AG04450 (cell line): ENCODE data around the gene GGTLC1. TPM values are rescaled to one million over a fixed set of nuclear protein-coding genes. Genes with fewer than 3 reads are reported as not detected.

Experiments
- CTCF ChIA-PET: fragments of 300-600, 350-600 bp; formaldehyde crosslinking; extraction: SDS; loops from one replicate; lab custom pipeline; 2022; ENCODE audit warnings: antibody characterized with exemption, inconsistent platforms; lab: Charles Lee
- POLR2A ChIA-PET: fragments of 350-600 bp; formaldehyde crosslinking; extraction: SDS; loops from one replicate; lab custom pipeline; 2021; ENCODE audit warnings: antibody characterized with exemption, inconsistent platforms; lab: Yijun Ruan, JAX
- DNase-seq: peaks from one replicate; pipeline ENCODE4 v3.0.0-alpha.2; 2011; ENCODE audit warnings: low read depth, low spot score
- H3K27ac ChIP-seq: one replicate; pipeline ENCODE4 v1.5.1; 2012; ENCODE audit warnings: low read depth, low read length, control low read depth
- H3K27me3 ChIP-seq: one replicate; pipeline ENCODE4 v1.6.0; 2012; ENCODE audit warnings: low read length; ENCODE audit not compliant: control insufficient read depth, insufficient read depth
- H3K4me3 ChIP-seq: 2 replicates; pipeline ENCODE4 v1.5.1; 2011; ENCODE audit warnings: mild to moderate bottlenecking, low read depth, low read length, control low read depth
- H3K9me3 ChIP-seq: 2 replicates; pipeline ENCODE4 v1.5.1; 2012; ENCODE audit warnings: low read length; ENCODE audit not compliant: control insufficient read depth, insufficient read depth
- CTCF ChIP-seq: IDR thresholded peaks from 2 replicates; pipeline ENCODE4 v1.5.1; 2011; ENCODE audit warnings: low read depth, low read length, control low read depth, inconsistent platforms
- polyA plus RNA-seq: library from polyadenylated mRNA; depleted of rRNA; stranded (reverse); fragments of >200 nt; gene quantifications from 2 replicates; pipeline ENCODE4 v1.2.3, GENCODE V29; 2011

GGTLC1 gene
- polyA plus RNA-seq, 1 experiment = not detected

GRCh38 chr20:23971310-23971709 lies 17.3 kb downstream of the GGTLC1 start:
- ChIA-PET POLR2A (no interaction called here), CTCF (no interaction called here)
- Histone ChIP-seq H3K27me3 (no peaks in the 10 kb centered on the region), H3K4me3 (no peak overlapping the region), H3K27ac (no peak overlapping the region), H3K9me3 (no peaks in the 10 kb centered on the region)
- TF ChIP-seq CTCF = no peak
- DNase-seq = no peak

GRCh38 chr20:23970049-23970448 lies 18.5 kb downstream of the GGTLC1 start:
- Histone ChIP-seq H3K9me3 (no peaks in the 10 kb centered on the region; the same call in 1 of the 2 replicates), H3K4me3 (no peak overlapping the region), H3K27me3 (no peaks in the 10 kb centered on the region), H3K27ac (no peak overlapping the region)
- TF ChIP-seq CTCF = no peak
- ChIA-PET POLR2A (no interaction called here), CTCF (no interaction called here)
- no peak for DNase-seq

- TF ChIP-seq CTCF = no peak
- H3K27ac ChIP-seq = no peak overlapping the region
- no peak for DNase-seq
- no peaks in the 10 kb centered on the region; the same call in 1 of the 2 replicates for H3K9me3 ChIP-seq
- H3K27me3 ChIP-seq = no peaks in the 10 kb centered on the region
- H3K4me3 ChIP-seq = no peak overlapping the region
- ChIA-PET POLR2A (no interaction called here), CTCF (no interaction called here)
These were observed 21.0 kb downstream of the GGTLC1 start for GRCh38 chr20:23967616-23967979.

GRCh38 chr20:23966927-23967615 lies 21.5 kb downstream of the GGTLC1 start:
- Histone ChIP-seq H3K4me3 (no peak overlapping the region), H3K9me3 (no peaks in the 10 kb centered on the region; the same call in 1 of the 2 replicates), H3K27ac (no peak overlapping the region), H3K27me3 (no peaks in the 10 kb centered on the region)
- ChIA-PET POLR2A (no interaction called here), CTCF (no interaction called here)
- TF ChIP-seq CTCF = no peak
- no peak for DNase-seq

- Histone ChIP-seq H3K9me3 (no peaks in the 10 kb centered on the region; the same call in 1 of the 2 replicates), H3K27me3 (no peaks in the 10 kb centered on the region), H3K27ac (no peak overlapping the region), H3K4me3 (no peak overlapping the region)
- DNase-seq = no peak
- CTCF ChIA-PET = no interaction called here
- POLR2A ChIA-PET = no interaction called here
- TF ChIP-seq CTCF = no peak
These were observed 22.3 kb downstream of the GGTLC1 start for GRCh38 chr20:23966298-23966697.
